Heart left ventricle (tissue), 16 donors: Measurements from ENCODE around the gene CDK2AP2. TPM values are rescaled to one million over a fixed set of nuclear protein-coding genes. Genes with fewer than 3 reads are reported as not detected.
A peak's percentile ranks its signal among the peaks of the same experiment; 100 is the strongest.
"Not testable (repeated sequence)": the region's sequence is repeated elsewhere in the genome, so short reads cannot be mapped to it uniquely, and the experiment has no call there.

Source experiments
- ATAC-seq, 4 donors: fragments of 200-7000 bp; cut with Tn5 transposase; one replicate each; pipeline ENCODE4 v1.9.1; 2020 to 2022; ENCODE audit warnings: moderate library complexity in 4 of 4, mild to moderate bottlenecking in 3 of 4, moderate number of reproducible peaks in 1 of 4
- DNase-seq, 5 donors: peaks; one replicate each; pipeline ENCODE4 v3.0.0-alpha.2; 2020
- H3K27ac ChIP-seq, 12 donors: fragments of 200-600 bp; sonication (generic) in 4 of 12; one replicate each; pipeline versions ENCODE4 v1.5.0 to v1.8.0; 2016 to 2022; ENCODE audit warnings: mild to moderate bottlenecking in 2 of 12
- H3K27me3 ChIP-seq, 9 donors: fragments of 200-600 bp; sonication (generic) in 2 of 9; one replicate each; pipeline versions ENCODE4 v1.5.1 to v1.8.0; 2016 to 2022; ENCODE audit warnings: mild to moderate bottlenecking in 3 of 9
- H3K36me3 ChIP-seq, 9 donors: fragments of 200-600 bp; sonication (generic) in 2 of 9; one replicate each; pipeline versions ENCODE4 v1.5.0 to v1.8.0; 2018 to 2022; ENCODE audit warnings: mild to moderate bottlenecking in 2 of 9
- H3K4me1 ChIP-seq, 12 donors: fragments of 200-600 bp; sonication (generic) in 4 of 12; one replicate each; pipeline versions ENCODE4 v1.5.0 to v1.8.0; 2016 to 2022; ENCODE audit warnings: mild to moderate bottlenecking in 3 of 12
- H3K4me3 ChIP-seq, 12 donors: fragments of 200-600 bp; sonication (generic) in 4 of 12; one replicate each; pipeline versions ENCODE4 v1.5.0 to v1.8.0; 2017 to 2022; ENCODE audit warnings: mild to moderate bottlenecking in 9 of 12, moderate library complexity in 4 of 12
- H3K9me3 ChIP-seq, 12 donors: fragments of 200-600 bp; sonication (generic) in 4 of 12; one replicate each; pipeline versions ENCODE4 v1.5.0 to v1.8.0; 2016 to 2022; ENCODE audit warnings: mild to moderate bottlenecking in 1 of 12
- CTCF ChIP-seq, 12 donors: fragments of 200-600 bp; sonication (generic) in 4 of 12; IDR thresholded peaks; one replicate each; pipeline versions ENCODE4 v1.5.0 to v1.8.0; 2018 to 2022; ENCODE audit warnings: antibody characterized with exemption in 12 of 12, mild to moderate bottlenecking in 5 of 12
- POLR2A ChIP-seq, 2 donors: fragments of 450-650 bp; IDR thresholded peaks; one replicate each; pipeline ENCODE4 v1.6.1; 2017; ENCODE audit warnings: antibody characterized with exemption in 2 of 2, mild to moderate bottlenecking in 2 of 2, moderate library complexity in 2 of 2
- WGBS, 4 donors: extraction: QIAGEN DNeasy Blood & Tissue Kit in 2 of 4; methylation state at CpG; one replicate each; pipeline versions ENCODE4 v1.1.5 to v1.1.7; 2013 to 2018; 5-methylcytosine and 5-hydroxymethylcytosine counted together
- intact Hi-C, 10 donors: fragments of 100-400 bp; cut with DNase I; formaldehyde crosslinking; loops; one replicate each; pipeline versions ENCODE4 v1.11.1 to v1.14.2; 2022
- polyA plus RNA-seq, 2 donors: library from polyadenylated mRNA; stranded (reverse); fragments of 200-250 nt; gene quantifications; one replicate each; pipeline ENCODE4 v1.2.3, GENCODE V29; 2013
- total RNA-seq, 9 donors: library from RNA; depleted of rRNA in 2 of 9; stranded (reverse); fragments of >200 nt in 2 of 9; fragmentation: NEBNext Ultra II Directional in 3 of 9; extraction: Animal tissue kit (Norgen Biotek cat#: 25700) in 3 of 9; gene quantifications; one replicate each; pipeline versions ENCODE4 v1.1.0 to v1.2.4, GENCODE V29; 2016 to 2023
- donor health status: ischemic (EF 13 %, LVEDD 7.1; RV severe dilation, severe dysfunction).
- donor health status: healthy with polysubstance abuse.
- donor health status: DM: no; HTN: yes; CAD: no.
- donor health status: DM: no; HTN: no; CAD: no.
- donor health status: ischemic (EF 25% LVEDD 6.9; RV normal size, moderate dysfunction).
- donor health status: ischemic (EF 25% LVEDD 5.7; RV mildly dilated, moderate dysfunction).
- donor health status: healthy.
- donor health status: DM: yes; HTN: yes; CAD: no.
- donor health status: ischemic (EF 35%, LVEDD 5.7; RV mildly dilated, moderate dysfunction).
- donor health status: nonischemic (EF 11% LVEDD 7.7; RV severe dilation, severe dysfunction).
- donor health status: DM: yes; HTN: yes; CAD: no.
- donor health status: PGD.
- donor health status: ischemic (EF 29% LVEDD 5.4; RV normal size, mild dysfunction).
- donor health status: nonischemic (EF 23%, LVEDD 6.1; RV moderate dilation, normal function).

CDK2AP2 gene
- total and polyA plus RNA-seq, 11 donors, result 37.0 to 461 (median 60.1) TPM

- peaks cover 0 to 79% (median 64%) of the 10 kb centered on the region in 9 donors for H3K36me3 ChIP-seq
- WGBS, 4 donors, result 84 to 90% (median 86%) methylated on average over 20 to 23 of the region's 23 CpGs
- no peak for TF ChIP-seq CTCF (IDR thresholded peaks at IDR 0.05)
- H3K27ac ChIP-seq, result no peak overlapping the region
- no peaks in the 10 kb centered on the region for H3K9me3 ChIP-seq
- H3K4me3 ChIP-seq, result no peak overlapping the region
- DNase-seq (no peak), ATAC-seq (peak in 1 of 4 donors; percentile 2)
- no peaks in the 10 kb centered on the region for H3K27me3 ChIP-seq
- intact Hi-C loops, result no loop called here
- H3K4me1 ChIP-seq, result peaks cover 0 to 21% (median 5%) of the 10 kb centered on the region in 12 donors
Measured at GRCh38 chr11:67489885-67490726, 17.9 kb downstream of the CDK2AP2 start.

GRCh38 chr11:67489203-67489884 is 18.6 kb downstream of the CDK2AP2 start:
- no peak overlapping the region for H3K4me3 ChIP-seq
- WGBS, 4 donors, result 69 to 86% (median 78%) methylated on average over 8 to 25 of the region's 25 CpGs
- DNase-seq, result no peak
- H3K4me1 ChIP-seq, result peaks cover 0 to 28% (median 10%) of the 10 kb centered on the region in 12 donors
- H3K36me3 ChIP-seq, result peaks cover 0 to 74% (median 61%) of the 10 kb centered on the region in 9 donors
- no peaks in the 10 kb centered on the region for H3K27me3 ChIP-seq
- no peaks in the 10 kb centered on the region for H3K9me3 ChIP-seq
- no peak overlapping the region for H3K27ac ChIP-seq
- intact Hi-C loops, result no loop called here
- TF ChIP-seq CTCF (IDR thresholded peaks at IDR 0.05), result no peak
- no peak for TF ChIP-seq POLR2A (IDR thresholded peaks at IDR 0.05)
- ATAC-seq, result no peak

- TF ChIP-seq POLR2A (IDR thresholded peaks at IDR 0.05) (no peak), CTCF (IDR thresholded peaks at IDR 0.05) (no peak)
- Histone ChIP-seq H3K4me3 (no peak overlapping the region), H3K27me3 (no peaks in the 10 kb centered on the region), H3K9me3 (no peaks in the 10 kb centered on the region), H3K27ac (peak overlapping the region in 1 of 12 donors; percentile 88), H3K36me3 (peaks cover 0 to 46% (median 35%) of the 10 kb centered on the region in 9 donors), H3K4me1 (peaks cover 5 to 44% (median 25%) of the 10 kb centered on the region in 12 donors)
- WGBS, 4 donors, result 85 to 92% (median 88%) methylated on average over 12 to 20 of the region's 20 CpGs
- intact Hi-C loops, result no loop called here
- DNase-seq (peak in 1 of 5 donors; percentile 9), ATAC-seq (no peak)
Measured at GRCh38 chr11:67486481-67487195, 21.3 kb downstream of the CDK2AP2 start.

- DNase-seq, H3K9me3 ChIP-seq, H3K27me3 ChIP-seq, H3K4me3 ChIP-seq, intact Hi-C loops, ATAC-seq: not testable (repeated sequence)
- peaks cover 5 to 44% (median 25%) of the 10 kb centered on the region in 12 donors for H3K4me1 ChIP-seq
- peaks cover 0 to 39% (median 30%) of the 10 kb centered on the region in 9 donors for H3K36me3 ChIP-seq
- WGBS, 4 donors, result 75 to 88% (median 84%) methylated on average over 4 to 7 of the region's 7 CpGs
- peak overlapping the region in 1 of 12 donors; percentile 88 for H3K27ac ChIP-seq
Measured at GRCh38 chr11:67485873-67486361, 22.0 kb downstream of the CDK2AP2 start.
